SIG-M5 treated with dmso at 0.1 percent for 504 hours (cell line): Measurements from ENCODE around the gene PCOLCE2.

ENCODE experiments used
- DNase-seq: peaks from one replicate; lab custom pipeline; 2025; ENCODE audit not compliant: unreplicated experiment; lab: John Stamatoyannopoulos, UW

Gene PCOLCE2, protein sequence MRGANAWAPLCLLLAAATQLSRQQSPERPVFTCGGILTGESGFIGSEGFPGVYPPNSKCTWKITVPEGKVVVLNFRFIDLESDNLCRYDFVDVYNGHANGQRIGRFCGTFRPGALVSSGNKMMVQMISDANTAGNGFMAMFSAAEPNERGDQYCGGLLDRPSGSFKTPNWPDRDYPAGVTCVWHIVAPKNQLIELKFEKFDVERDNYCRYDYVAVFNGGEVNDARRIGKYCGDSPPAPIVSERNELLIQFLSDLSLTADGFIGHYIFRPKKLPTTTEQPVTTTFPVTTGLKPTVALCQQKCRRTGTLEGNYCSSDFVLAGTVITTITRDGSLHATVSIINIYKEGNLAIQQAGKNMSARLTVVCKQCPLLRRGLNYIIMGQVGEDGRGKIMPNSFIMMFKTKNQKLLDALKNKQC

GRCh38 chr3:142888481-142889211 is at the start of gene PCOLCE2:
TSS of gene PCOLCE2 (minus strand) at chr3:142889083. CDS start at chr3:142888896, 187 bp downstream.
- peak; percentile 58 for DNase-seq

DNA sequence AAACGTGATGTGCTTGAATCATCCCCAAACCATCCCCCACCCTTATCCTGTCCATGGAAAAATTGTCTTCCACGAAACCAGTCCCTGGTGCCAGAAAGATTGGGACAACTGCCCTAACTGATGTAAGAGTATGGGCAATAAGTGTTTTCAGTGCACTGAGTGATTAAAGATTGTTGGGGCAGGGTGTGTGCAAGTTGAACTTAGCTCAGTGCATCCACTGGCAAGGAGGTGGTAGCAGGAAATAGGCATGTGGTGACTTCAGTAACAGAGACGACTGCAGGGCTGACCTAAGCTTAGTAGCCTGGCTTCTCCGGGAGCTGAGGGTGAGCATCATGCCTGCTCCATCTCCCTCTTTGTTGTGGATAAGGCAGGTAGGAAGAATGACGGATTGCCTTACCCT is 47.1 kb upstream of the PCOLCE2 start:
- DNase-seq: no peak

- DNase-seq: no peak
Observed at GRCh38 chr3:142934887-142935269, 46.0 kb upstream of the PCOLCE2 start.

DNA sequence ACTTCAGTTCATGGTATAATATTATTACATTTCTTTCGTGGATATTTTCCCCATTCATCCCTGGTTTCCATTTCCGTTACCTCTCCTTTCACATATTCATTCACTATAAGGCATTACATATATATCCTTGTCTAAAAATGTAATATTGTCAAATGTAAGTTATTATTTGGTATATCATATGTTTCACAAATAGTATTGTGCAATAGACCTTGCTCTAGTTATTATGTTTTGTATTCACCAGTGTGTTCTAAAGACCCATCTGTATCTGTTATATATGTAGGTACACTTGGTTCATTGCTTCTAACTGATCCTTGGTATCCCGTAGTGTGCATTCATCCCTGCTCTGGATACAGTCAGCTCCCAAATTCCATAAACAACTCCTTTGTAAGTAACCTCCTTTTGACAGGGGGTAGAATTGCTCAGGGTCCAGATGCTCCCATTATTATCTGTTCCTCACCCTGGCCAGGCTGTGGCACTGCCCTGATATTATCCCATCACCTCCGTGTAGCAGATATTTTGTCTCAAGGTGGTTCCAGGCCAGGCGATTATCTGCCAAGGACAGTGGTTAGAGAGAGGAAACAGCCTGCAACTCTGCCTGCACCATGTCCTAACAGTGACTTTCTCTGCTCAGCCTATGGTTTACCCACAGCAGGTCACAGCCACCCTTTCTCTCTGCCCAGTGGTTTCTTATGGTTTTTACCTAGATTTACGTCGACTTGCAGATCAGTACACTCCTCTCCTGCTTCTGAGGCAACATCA is 45.4 kb upstream of the PCOLCE2 start:
- no peak for DNase-seq

DNA sequence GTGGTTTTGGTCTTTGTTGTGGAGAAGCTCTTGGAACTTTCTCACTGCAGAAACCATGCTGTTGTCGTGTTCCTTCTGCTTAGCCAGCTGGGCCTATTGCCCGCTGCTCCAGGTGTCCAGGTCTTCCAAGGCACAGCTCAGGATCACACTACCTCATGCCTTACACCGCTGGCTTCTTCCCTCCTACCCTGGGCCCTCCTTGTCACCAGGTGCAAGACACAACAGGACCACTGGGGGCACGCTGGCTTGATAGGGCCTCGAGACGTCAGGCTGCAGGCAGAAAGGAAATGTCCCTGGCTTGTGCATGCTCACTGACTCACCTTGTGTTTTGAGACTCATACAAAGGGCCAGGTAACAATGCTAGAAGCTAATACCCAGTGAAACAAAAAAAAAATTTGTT is 42.3 kb upstream of the PCOLCE2 start:
- DNase-seq: no peak

DNA sequence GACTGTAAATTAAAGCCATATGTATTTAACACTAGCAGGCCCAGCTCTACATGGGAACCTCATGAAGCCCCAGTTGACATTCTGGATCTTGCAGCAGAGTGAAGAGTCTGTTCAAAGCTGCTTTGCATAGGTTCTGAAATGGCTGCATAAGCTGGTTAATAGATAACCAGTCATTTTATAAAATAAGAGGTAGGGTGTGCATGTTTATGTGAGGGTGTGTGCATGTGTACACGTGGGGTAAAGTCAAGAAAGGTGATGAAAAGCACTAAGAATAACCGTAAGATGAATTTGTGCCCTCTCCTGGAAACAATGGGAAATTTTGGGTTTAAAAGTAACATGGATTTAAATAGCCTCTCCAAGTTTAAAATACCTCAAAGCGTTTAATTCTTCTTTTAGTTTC is 41.6 kb upstream of the PCOLCE2 start:
- DNase-seq: no peak

GRCh38 chr3:142929890-142930289 is 41.0 kb upstream of the PCOLCE2 start:
- no peak for DNase-seq

DNA sequence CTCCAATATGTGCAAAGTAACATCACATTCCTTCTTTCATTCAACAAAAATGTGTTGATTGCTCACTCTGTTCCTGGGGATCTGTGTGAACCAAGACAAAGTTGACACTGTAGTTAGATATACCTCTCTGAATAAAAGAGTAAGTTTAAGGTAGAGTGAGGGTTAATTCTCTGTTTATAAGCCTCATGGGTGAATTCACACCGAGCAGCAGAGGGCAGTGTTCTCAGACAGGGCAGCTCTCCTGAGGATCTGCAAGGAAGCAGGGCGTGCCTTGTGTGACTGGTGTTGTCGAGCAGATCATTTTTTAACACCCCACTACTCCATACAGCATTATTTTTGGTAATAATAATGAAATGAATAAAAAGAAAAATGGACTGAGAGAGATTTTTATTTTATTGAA is 40.2 kb upstream of the PCOLCE2 start:
- peak; percentile 86 for DNase-seq

DNA sequence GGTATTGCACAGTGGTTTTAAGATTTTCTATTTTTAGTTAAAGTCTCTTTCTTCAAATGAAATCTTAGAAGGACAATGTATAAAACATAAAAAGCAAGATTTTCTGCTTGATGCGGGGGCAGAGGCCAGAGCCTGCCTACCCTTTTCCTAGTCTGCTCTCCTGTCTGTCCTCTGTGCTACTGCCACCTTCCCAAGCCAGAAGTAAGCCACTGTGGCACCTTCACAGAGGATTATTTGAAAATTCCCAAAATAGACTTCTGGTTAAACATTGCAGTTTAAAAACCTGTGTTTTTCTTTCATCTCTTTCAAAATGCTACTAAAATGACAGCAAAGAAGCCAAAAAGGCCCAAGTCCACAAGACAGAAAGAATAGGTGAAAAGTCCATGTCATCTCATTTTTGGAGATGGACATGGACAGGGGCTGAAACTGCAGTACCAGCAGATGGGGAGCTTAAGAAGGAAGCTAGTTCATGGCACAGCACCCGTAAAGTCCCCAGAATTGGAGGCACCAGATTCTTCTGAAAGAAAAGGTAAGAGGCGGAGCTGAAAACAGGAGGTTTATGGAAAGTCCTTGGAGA is 37.6 kb upstream of the PCOLCE2 start:
- no peak for DNase-seq

GRCh38 chr3:142925140-142925539 is 36.3 kb upstream of the PCOLCE2 start:
- DNase-seq: no peak

GRCh38 chr3:142923694-142924093 is 34.8 kb upstream of the PCOLCE2 start:
- no peak for DNase-seq

DNA sequence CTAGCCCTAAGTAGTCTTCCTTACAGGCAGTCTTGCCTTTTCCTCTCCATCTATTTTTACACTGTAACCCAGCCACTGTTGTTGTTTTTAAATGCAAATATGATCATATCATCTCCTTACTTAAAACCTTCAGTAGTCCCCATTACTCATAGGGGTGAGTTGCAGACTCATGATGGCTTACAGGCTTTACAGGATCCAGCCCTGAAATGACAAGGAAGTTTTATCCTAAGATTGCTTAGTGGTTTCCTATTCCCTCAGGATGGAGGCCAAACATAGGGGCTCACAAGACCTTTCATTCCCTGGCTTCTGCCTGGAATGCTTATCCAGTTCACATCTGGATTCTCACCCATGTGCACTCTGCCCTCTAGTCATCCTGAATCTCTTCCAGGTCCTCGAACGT is 27.7 kb upstream of the PCOLCE2 start:
- DNase-seq: no peak

- DNase-seq: no peak
Observed at GRCh38 chr3:142915636-142916035, 26.8 kb upstream of the PCOLCE2 start.

GRCh38 chr3:142914286-142914811 is 25.5 kb upstream of the PCOLCE2 start:
- no peak for DNase-seq

- no peak for DNase-seq
Observed at GRCh38 chr3:142913432-142913831, 24.5 kb upstream of the PCOLCE2 start.

GRCh38 chr3:142912402-142913172 is 23.7 kb upstream of the PCOLCE2 start:
- DNase-seq: no peak

DNA sequence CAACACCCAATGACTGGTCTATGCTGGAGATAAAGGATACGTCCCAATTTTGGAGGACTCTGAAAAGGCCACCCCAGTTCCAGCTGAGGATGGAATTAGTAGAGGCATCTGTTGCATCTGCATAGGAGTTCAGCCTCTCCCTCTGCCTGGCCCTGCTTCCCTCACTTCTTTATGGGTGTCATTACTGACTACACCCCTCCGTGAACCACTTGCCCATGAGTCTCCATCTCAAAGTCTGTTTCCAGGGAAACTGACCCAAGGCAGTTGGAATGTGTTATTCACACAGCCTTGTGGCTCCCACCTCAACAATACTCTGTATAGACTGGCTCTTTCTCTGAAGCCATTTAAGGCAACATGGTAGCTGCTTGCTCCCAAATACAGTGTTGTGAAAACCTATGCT is 21.4 kb upstream of the PCOLCE2 start:
- DNase-seq: no peak

DNA sequence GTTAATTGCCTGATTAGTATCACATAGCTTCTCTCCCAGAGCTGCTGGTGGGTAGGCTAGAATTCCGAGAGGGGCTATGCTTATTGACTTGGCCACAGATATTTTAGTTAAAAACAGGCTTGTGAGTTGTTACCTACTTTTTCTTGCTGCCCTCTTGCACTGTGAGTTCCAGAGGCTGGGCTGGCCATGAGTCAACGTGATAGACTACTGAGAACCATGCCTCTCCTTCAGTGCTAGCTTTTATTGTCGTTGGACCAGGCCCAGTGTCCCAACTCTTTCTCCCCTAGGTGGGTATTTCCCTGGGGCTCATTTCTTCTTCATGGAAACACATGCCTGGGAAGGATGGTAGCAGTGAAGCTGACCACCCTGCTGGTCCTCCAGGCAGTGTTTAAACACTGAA is 20.4 kb upstream of the PCOLCE2 start:
- DNase-seq: no peak

GRCh38 chr3:142907996-142908395 is 19.1 kb upstream of the PCOLCE2 start:
- no peak for DNase-seq
